NCI-H82 (cell line): ENCODE data around the gene UTP20.
"Not testable (repeated sequence)": the region's sequence is repeated elsewhere in the genome, so short reads cannot be mapped to it uniquely, and the experiment has no call there.

ENCODE experiments used
- DNase-seq: peaks from one replicate; lab custom pipeline; 2025; lab: John Stamatoyannopoulos, UW

The UTP20 gene

DNA sequence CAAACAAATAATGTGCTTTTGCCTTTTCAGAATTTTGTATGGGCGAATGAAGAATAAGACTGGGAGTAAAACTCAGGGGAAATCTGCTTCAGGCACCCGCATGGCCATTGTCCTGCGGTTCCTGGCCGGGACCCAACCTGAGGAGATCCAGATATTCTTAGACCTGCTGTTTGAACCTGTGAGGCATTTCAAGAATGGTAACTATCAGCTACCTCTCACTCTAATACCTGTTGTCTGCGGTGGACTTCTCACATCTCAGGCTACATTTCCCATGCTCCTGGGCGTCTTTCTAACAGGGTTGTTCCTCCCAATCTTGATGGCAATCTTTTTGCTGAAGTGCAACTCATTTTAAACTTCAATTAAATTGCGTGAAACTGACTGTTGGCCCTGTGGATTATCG is 47.1 kb downstream of the UTP20 start:
- DNase-seq: no peak

GRCh38 chr12:101327546-101327945 is 47.6 kb downstream of the UTP20 start:
- DNase-seq: no peak

- DNase-seq: no peak
Measured at GRCh38 chr12:101328917-101329316, 49.0 kb downstream of the UTP20 start.

DNA sequence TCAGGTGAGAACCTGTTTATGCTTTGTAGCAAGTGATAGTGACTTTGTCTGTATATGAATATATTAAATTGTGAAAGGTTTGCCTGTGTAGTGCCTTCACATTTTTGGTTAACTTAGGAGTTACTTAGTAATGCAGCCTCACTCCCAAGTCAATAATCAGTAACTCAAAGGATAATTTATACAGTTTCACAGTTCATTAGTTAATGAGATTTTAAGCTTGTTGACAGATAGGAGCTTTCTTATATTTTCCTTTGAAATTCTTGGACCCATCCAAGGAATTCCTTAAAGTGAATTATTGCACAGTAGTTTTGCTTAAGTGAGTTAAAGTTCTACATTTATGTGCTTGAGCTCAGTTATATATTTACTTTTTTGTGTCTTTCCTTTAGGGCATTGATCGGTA is 50.7 kb downstream of the UTP20 start:
- DNase-seq: no peak

- DNase-seq: no peak
Measured at GRCh38 chr12:101336437-101336836, 56.5 kb downstream of the UTP20 start.

DNA sequence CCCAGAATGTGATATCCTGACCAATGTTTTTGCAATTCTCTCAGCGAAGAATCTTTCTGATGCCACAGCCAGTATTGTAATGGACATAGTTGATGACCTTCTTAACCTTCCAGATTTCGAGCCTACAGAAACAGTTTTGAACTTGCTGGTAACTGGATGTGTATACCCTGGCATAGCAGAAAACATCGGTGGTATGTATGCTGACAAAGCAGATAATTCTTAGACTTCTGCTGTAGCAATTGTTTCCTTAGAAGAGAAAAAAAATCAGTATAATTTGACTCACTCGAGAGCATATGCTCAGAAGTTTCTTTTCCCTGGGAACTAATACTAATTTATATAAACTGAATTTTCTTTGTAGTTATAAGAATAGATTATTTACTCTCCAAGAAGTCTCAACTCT is 58.2 kb downstream of the UTP20 start:
- no peak for DNase-seq

DNA sequence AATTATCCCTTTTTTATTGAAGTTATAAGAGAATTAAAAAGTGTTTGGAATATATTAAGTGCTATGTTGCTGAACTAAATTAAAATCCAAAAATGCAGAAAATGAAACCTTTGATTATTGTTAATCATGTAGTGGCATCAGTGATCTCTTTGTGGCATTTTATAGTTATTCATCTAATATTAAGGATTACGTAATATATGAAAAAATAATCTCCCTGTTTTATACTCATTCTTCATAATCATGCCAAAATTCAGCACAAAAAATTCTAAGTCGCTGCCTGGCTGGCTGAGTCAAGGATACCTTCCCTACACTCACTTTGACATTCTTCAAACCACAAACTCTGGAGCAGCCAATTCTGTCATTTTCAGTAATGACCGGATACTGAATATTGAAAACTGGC is 64.0 kb downstream of the UTP20 start:
- DNase-seq: no peak

DNA sequence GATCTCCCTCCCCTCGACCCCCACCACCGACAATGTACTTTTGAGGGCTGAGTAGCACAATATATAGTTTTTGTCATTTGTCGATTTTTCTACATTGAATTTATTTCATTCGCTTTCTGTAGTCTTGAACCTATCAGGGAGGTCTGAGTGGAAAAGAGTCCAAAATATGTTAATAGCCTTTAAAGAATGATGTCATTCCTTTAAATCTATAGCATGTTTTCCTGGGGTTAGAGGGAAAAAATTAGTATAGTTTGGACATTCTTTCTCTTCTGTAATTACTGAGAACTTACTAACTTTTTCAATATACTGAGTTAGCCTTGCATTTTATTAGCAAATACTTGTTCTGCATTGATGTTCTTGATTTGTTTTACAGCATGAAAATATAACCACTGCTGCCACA is 71.8 kb downstream of the UTP20 start:
- no peak for DNase-seq

GRCh38 chr12:101356794-101357193 is 76.9 kb downstream of the UTP20 start:
- DNase-seq: no peak

DNA sequence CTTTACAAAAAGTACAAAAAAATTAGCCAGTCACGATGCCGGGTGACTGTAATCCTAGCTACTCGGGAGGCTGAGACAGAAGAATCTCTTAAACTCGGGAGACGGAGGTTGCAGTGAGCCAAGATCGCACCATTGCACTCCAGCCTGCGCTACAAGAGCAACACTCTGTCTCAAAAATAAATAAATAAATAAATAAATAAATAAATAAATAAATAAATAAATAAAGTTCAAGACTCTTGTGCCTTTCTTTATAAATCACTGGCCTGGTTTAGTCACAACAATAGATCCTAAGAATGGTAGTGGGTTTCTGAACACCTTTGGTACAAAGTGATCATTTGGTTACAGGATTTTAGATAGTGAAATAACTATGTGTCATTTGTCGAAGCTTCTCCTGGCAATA is 81.5 kb downstream of the UTP20 start:
- no peak for DNase-seq

DNA sequence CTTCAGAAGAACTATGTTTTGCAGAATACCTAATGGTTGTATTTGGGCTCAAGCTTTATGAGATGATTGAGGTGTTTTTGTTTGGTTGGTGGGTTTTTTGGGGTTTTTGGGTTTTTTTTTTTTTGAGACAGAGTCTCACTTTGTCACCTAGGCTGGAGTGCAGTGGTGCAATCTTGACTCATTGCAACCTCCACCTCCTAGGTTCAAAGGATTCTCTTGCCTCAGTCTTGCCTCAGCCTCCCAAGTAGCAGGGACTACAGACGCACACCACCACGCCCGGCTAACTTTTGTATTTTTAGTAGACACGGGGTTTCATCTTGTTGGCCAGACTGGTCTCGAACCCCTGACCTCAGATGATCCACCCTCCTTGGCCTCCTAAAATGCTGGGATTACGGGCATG is 88.1 kb downstream of the UTP20 start:
- DNase-seq: no peak

DNA sequence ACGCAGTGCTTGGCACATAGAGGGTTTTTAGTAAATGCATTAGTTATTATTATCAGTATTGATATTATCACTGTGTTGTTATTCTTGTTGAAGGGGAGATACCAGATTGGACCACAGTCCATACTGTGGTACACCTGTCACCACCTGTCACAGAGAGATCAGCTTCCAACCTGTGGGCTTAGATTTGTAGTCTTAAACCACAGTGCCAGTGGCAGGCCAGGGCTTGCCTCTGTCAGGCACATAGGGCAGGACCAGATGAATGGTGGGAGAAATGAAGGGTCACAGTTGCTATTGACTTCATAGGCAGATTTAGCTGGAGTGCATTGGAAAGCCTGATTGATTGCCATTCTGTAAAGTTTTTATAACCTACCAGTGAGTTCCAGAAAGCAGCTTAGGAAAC is 92.5 kb downstream of the UTP20 start:
- no peak for DNase-seq

- no peak for DNase-seq
Measured at GRCh38 chr12:101375573-101375972, 95.7 kb downstream of the UTP20 start.

DNA sequence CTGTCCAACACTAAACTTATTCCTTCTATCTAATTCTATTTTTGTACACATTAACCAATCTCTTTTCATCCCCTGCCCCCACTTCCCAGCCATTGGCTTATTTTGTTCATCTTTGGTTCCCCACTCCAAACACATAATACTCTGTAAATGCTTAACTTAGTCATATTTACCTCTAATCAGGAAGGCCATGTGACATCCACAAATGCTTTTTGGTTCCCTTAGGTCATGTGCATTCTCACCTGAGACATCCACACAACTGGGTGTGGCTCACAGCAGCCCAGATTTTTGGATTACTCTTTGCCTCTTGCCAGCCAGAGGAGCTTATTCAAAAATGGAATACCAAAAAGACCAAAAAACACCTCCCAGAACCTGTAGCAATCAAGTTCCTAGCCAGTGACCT is 99.2 kb downstream of the UTP20 start:
- no peak for DNase-seq

- DNase-seq: not testable (repeated sequence)
Measured at GRCh38 chr12:101391181-101391580, 111.3 kb downstream of the UTP20 start.

GRCh38 chr12:101407049-101407435 is 127.1 kb downstream of the UTP20 start:
- no peak for DNase-seq

GRCh38 chr12:101407436-101408345 is 127.8 kb downstream of the UTP20 start, which contains the start of gene ARL1:
Gene ARL1, minus strand, starts transcription at chr12:101407772. Its CDS starts 127 bp downstream, at chr12:101407645.
- peak; percentile 89 for DNase-seq

DNA sequence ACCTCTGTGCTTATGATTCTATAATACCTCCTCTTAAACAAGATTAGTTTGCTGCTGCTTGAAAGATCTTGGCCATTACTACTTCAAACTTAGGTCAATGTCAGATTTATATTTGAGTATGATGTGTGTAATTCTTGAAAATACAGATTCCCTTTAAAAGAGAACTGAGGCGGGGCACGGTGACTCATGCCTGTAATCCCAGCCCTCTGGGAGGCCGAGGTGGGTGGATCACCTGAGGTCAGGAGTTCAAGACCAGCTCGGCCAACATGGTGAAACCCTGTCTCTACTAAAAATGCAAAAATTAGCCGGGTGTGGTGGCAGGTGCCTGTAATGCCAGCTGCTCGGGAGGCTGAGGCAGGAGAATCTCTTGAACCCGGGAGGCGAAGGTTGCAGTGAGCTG is 130.3 kb downstream of the UTP20 start:
- DNase-seq: not testable (repeated sequence)

- peak; percentile 78 for DNase-seq
Measured at GRCh38 chr12:101414533-101415119, 134.7 kb downstream of the UTP20 start.

DNA sequence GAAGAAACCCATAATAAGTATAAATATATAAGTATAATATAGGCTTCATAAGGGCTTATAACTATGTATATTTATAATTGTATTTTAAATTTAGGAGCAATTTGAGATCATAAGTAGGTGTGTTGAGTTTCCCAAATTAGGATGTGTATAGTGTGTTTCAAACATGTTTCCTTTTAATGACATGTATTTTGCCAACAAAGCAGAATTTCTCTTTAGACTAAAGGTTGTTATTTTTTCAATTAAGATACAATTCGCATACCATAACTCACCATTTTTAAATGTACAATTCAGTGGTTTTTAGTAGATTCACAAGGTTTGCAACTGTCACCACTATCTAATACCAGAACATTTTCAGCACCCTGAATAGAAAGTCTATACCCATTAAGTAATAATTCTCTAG is 135.3 kb downstream of the UTP20 start:
- DNase-seq: no peak

- not testable (repeated sequence) for DNase-seq
Measured at GRCh38 chr12:101422066-101422465, 142.2 kb downstream of the UTP20 start.

DNA sequence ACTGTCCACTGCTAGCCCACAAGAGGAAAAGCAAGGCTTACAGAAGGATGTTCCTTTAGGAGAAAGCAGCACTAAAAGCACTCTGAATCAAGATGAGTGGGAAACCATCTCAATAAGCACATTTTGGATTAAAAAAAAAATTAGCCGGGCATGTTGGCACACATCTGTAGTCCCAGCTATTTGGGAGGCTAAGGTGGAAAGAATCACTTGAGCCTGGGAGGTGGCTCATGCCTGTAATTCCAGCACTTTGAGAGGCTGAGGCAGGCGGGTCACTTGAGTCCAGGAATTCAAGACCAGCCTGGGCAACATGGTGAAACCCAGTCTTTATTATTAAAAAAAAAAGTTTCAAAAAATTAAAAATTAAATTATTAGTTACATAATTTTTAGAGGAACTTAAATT is 144.7 kb downstream of the UTP20 start:
- no peak for DNase-seq

DNA sequence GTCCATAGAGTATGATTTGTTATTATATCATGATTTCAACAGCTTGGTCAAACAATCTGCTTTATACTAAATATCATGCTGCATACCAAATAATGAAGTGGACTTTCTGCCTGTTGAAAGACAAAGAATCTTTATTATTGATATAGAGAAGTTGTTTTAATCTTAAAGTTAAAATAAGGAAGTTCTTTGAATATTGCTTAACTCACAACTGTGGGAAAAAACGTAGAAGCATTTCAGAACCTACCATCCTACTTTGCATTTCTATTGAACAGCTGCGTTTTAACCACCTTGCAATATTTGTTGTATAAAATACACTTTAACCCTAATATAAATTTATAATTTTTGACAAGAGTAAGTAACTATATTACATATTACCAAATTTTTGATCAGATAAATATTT is 150.6 kb downstream of the UTP20 start:
- no peak for DNase-seq

DNA sequence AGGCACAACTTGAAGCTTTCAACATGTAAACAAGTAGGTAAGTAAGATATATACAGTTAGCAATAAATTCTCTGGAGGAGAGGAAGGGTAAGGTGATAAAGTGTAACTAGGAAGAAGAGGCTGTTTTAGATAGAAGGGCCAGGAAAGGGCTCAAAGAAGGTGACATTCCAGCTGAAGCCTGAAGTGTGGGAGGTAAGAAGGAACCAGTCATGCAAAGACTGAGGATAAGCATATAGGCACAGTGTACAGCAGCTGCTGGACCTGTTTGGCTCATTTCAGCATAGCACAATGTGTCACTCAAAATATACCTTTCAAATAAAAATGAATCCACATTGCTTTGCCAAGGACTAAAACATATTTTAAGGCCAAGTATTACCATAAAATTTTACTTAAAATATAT is 156.2 kb downstream of the UTP20 start:
- DNase-seq: no peak
